GM19324 (cell line): ENCODE data around the gene CCR4.
"Not testable (repeated sequence)": the region's sequence is repeated elsewhere in the genome, so short reads cannot be mapped to it uniquely, and the experiment has no call there.

Source experiments
- ATAC-seq: cut with Tn5 transposase; IDR thresholded peaks from one replicate; pipeline ENCODE4 v1.9.1; 2021; ENCODE audit warnings: mild to moderate bottlenecking, moderate library complexity; ENCODE audit not compliant: unreplicated experiment, low FRiP score

Gene CCR4

DNA sequence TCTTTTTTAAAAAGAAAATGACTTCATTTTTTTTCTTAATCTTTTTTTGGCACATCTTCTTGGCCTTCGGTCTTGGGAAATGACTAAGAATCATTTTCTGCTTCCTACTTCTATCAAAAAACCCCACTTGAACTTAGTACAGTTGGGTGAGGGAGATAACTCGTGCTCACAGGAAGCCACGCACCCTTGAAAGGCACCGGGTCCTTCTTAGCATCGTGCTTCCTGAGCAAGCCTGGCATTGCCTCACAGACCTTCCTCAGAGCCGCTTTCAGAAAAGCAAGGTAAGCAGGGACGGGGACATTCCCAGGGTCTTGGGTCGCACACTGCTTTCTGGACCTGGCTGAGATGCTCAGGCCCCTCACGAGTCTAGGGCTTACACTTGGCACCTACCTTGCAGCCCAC, at the start of gene CCR4:
TSS of gene CCR4 (plus strand) at position 235 of the 402 bp plus-strand sequence. CDS start 1,779 bp downstream, outside the sequence.
- no peak for ATAC-seq

DNA sequence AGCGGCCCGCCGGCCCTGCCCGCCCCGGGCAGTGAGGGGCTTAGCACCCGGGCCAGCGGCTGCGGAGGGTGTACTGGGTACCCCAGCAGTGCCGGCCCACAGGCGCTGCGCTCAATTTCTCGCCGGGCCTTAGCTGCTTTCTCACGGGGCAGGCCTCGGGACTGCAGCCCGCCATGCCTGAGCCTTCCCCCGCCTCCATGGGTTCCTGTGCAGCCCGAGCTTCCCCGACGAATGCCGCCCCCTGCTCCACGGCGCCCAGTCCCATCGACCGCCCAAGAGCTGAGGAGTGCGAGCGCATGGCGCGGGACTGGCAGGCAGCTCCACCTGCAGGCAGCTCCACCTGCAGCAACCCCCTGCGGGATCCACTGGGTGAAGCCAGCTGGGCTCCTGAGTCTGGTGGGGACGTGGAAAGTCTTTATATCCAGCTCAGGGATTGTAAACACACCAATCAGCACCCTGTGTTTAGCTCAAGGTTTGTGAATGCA, 48.5 kb upstream of the CCR4 start:
- not testable (repeated sequence) for ATAC-seq

DNA sequence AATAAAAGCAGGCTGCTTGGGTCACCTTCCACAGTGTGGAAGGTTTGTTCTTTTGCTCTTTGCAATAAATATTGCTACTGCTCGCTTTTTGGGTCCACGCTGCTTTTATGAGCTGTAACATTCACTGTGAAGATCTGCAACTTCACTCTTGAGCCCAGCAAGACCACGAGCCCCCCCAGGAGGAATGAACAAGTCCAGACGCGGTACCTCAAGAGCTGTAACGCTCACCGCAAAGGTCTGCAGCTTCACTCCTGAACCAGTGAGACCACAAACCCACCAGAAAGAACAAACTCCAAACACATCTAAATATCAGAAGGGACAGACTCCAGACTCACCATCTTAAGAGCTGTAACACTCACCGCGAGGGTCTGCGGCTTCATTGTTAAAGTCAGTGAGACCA, 47.5 kb upstream of the CCR4 start:
- no peak for ATAC-seq

DNA sequence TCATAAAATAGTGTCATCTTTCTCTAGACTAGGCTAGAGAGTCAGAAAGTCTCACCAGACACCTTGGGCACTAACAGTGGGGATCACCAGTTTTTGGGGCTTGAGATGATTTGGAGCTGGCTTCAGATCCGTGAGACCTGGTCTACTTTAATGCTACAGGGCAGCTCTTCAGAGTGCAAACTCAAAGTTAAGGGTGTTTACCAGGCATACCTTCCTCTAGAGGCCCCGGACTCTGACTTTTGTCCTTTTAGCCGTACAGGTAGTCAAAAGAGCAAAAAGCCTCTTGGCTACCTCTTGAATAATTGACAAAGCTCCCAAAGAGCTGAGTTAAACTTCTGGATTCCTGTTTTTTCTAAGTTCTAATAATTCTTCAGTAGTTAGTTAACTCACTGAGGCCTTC, 41.4 kb upstream of the CCR4 start:
- ATAC-seq = no peak

DNA sequence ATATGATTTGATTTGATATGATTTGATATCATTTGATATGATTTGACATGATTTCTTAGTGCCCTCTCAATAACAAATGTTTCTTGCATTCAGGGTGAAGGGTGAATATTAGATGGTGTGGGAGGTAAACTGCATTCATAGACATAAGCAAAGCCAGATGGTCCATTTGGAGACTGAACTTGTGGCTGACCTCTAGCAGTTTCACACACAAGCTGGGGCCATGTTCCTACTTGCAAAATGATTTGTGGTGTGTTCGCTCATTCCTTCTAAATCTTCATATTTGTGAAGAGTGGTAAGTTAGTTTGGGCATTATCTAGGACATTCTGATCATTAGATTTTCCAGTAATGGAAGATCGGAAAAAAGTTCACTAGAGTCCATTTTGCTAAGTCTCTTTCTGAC, 40.5 kb upstream of the CCR4 start:
- no peak for ATAC-seq

DNA sequence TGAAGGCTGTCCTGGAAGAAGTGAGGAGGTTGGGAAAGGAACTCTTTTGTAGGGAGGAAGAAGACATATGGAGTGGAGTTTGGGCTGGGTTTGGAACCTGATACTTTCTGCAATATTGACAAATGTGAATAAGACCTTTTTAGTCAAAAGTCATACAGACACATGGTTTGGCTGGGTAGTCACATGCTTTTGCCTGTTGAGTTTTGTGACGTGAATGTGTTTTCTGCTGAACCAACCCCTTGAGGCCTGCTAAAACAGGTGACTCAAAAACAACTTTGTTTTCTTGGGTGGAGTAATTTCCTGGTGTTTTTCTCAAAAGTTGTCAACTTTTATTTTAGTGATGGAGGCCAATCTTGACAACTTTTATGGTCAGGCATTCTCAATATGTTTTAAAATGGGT, 39.4 kb upstream of the CCR4 start:
- ATAC-seq = no peak

DNA sequence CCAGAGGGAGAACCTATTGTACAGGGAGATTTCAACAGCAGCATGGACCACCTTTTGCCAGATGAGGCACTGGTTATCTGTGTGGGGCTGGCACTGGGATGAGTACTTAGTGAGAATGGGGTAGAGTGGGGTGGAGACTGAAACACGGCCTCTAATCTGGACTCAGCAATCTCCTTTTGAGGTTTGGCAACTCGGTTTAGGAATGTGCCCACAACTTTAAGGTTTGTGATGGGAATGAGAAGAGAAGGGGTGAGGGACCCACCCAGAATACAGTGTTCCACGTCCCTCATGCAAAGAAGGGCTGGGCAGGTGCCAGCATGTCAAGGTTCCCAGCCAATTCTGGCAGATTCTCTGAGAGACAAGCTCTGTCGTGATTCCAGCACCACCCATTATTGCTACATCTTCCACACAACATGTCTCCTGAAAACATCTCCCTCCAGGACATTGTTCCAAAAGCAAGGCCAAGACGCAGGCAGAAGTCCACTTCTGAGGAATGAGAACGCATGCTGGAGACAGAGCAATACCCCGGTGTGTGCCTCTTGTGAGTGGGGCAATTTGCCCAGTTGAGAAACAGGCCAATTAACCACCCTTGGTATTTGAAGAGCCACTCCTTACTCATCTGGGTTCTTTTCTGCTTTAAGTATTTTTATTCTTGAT, 37.5 kb upstream of the CCR4 start:
- no peak for ATAC-seq

DNA sequence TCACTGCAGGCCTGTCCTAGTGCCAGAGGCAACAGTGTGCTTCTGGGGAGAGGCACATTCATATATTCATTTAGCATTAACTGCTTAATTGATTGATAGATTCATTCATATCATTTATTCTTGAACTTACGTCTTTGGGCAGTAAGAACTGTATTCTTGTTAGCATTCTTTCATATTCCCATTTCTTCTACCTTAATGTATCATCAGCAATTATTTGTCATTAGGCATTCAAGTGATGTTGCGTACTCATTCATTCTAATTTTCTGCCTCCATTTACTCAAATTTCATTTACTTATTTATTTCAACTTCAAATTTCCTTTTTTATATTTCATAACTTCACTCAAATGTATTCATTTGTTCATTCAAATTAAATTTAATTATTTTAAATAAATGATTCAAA, 31.5 kb upstream of the CCR4 start:
- no peak for ATAC-seq

DNA sequence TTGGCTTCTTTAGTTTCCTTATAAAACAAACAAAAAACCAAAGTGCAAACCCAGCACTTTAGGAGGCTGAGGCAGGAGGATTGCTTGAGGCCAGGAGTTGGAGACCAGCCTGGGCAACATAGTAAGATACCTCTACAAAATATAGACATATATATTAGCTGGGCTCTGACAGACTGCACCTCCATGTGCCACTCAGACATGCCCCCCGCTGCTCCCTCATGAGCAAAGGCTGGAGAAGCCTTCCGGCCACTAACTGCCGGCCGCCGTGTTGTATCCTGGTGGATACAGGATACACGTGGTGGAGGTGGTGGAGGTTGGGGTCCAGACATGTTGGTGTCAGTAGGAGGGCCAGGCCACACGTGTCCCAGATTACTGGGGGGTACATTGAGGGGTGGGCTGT, 29.4 kb upstream of the CCR4 start:
- ATAC-seq = no peak

DNA sequence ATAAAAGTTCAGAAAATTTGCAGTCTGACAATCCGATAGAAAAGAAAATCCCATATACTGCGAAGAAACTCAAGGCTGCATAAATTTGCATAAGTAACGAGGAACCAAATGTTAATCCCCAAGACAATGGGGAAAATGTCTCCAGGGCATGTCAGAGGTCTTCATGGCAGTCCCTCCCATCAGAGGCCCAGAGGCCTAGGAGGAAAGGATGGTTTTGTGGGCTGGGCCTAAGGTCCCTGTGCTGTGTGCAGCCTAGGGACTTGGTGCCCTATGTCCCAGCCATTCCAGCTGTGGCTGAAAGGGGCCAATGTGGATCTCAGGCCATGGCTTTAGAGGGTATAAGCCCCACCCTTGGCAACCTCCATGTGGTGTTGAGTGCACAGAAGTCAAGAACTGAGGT, 21.3 kb upstream of the CCR4 start:
- no peak for ATAC-seq

DNA sequence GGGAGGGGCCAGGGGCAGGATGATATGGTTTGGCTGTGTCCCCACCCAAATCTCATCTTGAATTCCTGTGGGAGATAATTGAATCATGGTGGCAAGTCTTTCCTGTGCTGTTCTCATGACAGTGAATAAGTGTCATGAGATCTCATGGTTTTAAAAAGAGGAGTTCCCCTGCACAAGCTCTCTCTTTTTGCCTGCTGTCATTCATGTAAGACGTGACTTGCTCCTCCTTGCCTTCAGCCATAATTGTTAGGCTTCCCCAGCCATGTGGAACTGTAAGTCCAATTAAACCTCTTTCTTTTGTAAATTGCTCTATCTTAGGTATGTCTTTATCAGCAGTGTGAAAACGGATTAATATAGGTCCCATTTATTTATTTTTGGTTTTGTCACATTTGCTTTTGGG, 20.2 kb upstream of the CCR4 start:
- not testable (repeated sequence) for ATAC-seq

DNA sequence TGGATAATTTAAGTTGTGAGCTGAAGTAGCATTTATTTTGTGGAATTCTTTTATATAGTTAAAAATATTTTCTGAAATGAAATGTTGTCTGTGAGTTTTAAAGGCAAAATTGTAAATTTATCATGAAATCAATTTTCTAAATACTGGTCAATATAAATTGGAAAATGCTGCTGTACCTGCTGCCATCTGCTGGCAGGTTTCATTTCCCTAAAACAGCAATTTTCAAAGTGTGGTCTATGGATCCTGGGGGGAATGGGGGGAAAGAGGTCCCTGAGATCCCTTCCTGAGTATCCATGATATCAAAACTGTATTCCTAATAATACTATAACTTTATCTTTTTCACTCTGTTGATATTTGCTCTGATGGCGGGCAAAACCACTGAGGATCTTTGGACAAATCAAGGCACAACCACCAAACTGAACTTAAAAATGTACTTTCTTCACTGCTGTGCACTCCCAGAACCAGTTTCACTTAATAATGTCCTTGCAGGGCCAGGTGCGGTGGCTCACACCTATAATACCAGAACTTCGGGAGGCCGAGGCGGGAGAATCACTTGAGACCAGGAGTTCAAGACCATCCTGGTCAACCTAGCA, 17.2 kb upstream of the CCR4 start:
- no peak for ATAC-seq

DNA sequence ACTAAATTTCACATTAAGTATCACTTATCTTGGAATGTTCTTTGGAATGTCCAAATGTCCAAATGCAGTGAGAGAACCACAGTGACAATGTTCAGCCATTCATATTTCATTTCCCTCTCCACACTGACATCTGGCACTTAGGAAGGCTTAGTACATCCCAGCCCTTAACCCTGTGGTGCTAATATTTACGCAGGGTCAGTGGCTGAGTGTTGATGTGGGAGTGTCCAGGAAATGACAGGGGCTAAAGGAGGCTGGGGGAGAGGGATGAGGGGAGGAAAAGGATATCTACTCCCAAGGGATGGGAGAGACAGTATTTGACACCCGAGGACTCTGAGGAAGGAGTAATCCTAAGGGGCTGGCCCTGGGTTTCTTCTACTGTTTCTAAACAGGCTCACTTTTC, 14.1 kb upstream of the CCR4 start:
- ATAC-seq = no peak

DNA sequence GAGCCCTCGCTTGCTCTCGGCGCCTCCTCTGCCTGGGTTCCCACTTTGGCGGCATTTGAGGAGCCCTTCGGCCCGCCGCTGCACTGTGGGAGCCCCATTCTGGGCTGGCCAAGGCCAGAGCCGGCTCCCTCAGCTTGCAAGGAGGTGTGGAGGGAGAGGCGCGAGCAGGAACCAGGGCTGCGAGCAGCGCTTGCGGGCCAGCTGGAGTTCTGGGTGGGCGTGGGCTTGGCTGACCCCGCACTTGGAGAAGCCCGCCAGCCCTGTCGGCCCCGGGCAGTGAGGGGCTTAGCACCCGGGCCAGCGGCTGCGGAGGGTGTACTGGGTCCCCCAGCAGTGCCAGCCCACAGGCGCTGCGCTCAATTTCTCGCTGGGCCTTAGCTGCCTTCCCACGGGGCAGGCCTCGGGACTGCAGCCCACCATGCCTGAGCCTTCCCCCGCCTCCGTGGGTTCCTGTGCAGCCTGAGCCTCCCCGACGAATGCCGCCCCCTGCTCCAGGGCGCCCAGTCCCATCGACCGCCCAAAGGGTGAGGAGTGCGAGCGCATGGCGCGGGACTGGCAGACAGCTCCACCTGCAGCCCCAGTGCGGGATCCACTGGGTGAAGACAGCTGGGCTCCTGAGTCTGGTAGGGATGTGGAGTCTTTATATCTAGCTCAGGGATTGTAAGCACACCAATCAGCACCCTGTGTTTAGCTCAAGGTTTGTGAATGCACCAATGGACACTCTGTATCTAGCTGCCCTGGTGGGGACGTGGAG, 11.7 kb upstream of the CCR4 start:
- ATAC-seq = not testable (repeated sequence)

DNA sequence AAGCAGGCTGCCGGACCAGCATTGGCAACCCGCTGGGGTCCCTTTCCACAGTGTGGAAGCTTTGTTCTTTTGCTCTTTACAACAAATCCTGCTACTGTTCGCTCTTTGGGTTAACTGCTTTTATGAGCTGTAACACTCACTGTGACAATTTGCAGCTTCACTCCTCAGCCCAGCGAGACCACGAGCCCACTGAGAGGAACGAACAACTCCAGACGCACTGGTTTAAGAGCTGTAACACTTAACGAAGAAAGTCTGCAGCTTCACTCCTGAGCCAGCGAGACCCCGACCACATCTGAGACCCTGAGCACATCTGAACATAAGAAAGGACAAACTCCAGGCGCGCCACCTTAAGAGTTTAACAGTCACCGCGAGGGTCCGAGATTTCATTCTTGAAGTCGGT, 10.7 kb upstream of the CCR4 start:
- ATAC-seq = no peak

DNA sequence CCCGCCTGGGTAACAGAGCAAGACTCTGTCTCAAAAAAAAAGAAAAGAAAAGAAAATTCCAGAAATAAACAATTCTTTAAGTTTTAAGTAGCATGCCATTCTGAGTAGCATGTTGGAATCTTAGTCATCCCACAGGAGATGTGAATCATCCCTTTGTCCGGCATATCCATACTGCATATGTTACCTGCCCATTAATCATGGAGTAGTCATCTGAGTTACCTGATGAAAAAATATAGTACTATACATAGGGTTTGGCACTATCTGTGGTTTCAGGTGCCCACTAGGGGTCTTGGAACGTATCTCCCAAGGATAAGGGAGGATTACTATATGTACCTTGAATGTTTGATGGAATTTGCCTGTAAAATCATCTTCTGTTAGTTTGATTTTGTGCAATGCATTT, 6.3 kb upstream of the CCR4 start:
- ATAC-seq = no peak

DNA sequence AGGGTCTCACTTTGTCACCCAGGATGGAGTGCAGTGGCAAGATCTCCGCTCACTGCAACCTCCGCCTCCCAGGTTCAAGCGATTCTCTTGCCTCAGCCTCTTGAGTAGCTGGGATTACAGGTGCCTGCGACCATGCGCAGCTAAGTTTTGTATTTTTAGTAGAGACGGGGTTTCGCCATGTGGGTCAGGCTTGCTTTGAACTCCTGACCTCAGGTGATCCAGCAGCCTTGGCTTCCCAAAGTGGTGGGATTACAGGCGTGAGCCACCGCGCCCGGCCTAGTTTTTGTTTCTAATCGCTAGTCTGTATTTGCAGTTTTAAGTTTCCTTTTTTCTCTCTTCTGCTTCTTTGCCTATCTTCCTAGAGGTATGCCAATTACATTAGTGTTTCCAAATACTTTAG, 5.8 kb upstream of the CCR4 start:
- not testable (repeated sequence) for ATAC-seq

DNA sequence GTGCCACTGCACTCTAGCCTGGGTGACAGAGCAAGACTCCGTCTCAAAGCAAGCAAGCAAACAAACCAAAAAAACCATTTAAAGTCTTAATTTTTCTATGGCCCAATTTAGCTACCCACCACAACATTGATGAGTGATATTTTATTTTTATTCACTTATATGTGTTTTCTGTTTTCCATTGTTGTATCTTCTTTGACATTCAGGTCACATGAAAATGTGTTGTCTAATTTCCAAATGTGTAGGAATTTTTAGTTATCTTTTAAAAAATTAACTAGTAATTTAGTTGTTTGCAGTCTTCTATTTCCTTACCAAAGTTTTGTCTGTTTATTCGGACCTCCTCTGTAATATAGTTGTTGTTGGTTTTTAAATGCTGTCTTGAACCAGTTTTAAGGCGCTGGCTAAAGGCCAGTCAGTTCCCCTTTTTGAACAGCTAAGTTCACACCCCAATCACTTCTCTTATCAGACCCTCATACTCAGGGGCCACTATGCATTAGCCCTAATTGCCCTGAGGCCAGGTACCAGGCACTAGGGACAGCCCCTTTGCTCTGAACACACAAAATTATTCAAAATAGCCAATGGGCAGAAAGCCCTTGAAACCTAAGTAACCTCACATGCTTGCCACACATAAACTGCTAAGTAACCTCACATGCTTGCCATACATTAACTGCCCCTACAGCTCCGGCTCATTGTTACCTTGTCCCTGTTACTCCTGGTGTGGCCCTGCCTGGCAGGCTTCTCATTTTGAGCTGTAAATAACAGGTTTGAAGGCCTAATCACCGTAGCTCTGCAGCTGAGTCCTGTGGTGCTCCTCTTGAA, 4.3 kb upstream of the CCR4 start:
- ATAC-seq = peak; percentile 33

DNA sequence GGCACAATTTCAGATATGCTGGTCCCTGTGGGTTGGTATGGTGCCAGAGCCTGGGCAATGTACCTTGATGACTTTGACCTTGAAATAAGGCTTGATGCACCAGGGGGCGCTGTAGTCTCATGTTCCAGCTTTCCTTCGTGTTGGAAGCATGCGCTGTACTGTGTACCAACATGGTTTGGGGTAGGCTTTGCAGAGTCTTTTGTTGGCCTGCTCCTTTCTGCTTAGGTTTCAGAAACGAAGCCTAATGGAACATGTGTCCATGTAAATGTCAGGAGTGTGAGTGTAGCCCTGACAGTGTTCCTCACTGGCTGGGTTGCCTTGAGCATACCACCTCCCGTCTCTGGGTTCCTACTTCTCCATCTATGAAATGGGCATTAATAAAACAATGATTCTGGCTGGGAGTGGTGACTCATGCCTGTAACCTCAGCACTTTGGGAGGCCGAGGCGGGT, 3.6 kb upstream of the CCR4 start:
- ATAC-seq = peak; percentile 85

DNA sequence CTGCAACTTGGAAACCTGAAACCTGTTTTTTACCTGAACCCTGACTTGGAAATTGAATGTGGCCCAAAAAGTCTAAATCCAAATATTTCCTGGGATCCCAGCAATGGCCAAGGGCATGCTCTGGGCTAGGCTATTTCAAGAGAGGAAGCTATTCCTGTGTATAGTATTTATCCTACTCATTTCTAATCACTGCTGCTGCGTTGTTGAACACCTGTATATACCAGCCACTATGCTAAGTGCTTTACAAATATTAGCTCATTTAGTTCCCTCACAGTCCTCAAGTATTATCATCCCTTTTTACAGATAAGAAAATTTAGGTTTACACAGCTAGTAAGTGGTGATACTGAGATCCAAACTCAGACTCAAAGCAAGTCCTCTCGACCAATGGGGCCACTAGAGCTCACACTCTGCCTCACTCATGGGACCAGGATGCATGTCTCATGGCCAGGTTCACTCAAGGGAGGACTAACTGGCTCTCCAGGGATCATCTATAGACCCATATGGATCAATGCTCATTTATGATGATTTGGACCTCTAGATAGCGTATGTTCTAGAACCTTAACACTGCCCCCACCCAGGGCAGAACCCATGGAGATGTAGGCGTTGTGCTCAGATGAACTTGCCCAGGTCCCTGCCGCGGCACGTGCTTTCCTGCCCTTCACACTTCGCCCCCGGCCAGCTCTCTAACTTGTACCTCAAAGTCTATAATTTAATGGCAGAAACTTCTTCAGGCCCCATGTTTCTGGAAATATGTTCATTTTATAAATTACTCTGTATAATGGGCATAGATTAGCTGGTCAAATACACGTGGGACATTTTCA, 2.6 kb upstream of the CCR4 start:
- ATAC-seq = no peak
